HK-2 (cell line): ENCODE results near the gene GTF2A2.
"Not testable (repeated sequence)": the region's sequence is repeated elsewhere in the genome, so short reads cannot be mapped to it uniquely, and the experiment has no call there.

Source experiments
- DNase-seq: peaks from one replicate; pipeline ENCODE4 v3.0.0-alpha.2; 2018; ENCODE audit not compliant: unreplicated experiment

GTF2A2 gene

DNA sequence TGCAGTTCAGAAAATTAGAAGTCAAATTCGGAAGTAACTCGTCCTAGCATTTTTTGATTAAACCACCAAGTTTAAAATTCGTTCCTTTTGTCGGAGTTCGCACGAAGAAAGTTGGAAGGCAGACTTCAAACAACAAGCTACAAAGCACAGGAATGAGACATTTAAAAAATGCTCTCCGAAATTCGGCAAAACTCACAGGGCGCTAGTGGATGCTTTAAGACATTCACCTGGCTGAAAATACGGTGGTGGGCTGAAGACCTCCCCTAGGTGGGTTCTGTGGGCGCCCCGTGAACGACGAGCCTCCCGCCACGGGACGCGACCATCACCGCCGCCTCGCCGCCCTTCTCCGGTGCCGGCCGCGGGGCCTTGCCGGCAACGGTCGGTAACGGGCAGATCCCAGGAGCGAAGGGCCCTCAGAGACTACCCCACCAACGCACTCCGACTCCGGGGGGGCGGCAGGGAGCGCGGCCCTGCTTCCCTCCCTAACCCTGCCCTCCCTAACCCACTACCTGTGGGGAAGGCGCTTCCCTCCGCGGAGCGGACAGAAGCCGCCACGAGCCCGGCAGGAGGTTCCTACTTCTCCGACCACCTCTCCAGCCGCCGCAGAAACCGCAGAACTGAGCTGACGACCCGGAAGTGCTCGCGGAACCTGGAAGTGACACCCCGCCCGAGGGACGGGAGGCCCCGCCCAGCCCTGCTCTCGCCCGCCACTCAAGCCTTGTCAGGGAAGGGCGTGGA is at the start of gene GTF2A2:
GTF2A2 (minus strand) TSS at position 619 of the 738 bp plus-strand sequence. CDS start 5,238 bp downstream, outside the sequence.
- peak; percentile 88 for DNase-seq

GRCh38 chr15:59703979-59704796 is 46.9 kb upstream of the GTF2A2 start:
- no peak for DNase-seq

- no peak for DNase-seq
Measured at GRCh38 chr15:59702351-59702750, 45.0 kb upstream of the GTF2A2 start.

- no peak for DNase-seq
Measured at GRCh38 chr15:59701880-59702279, 44.6 kb upstream of the GTF2A2 start.

GRCh38 chr15:59699810-59700431 is 42.6 kb upstream of the GTF2A2 start:
- DNase-seq = no peak

DNA sequence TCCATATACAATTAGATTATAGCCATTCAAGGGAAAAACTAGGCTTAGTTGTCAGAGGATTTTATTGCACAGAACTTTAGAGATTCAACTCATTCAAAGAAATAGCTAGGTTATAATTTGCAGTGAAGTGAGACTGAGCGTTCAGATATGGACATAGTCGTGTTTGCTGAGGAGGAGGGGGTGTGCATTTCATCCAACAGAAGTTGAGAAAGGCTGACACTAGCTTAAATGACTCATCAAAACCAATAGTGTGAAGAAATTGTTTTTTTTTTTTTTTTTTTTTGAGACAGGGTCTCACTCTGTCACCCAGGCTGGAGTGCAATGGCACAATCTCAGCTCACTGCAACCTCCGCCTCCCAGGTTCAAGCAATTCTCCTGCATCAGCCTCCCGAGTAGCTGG is 40.8 kb upstream of the GTF2A2 start:
- not testable (repeated sequence) for DNase-seq

- no peak for DNase-seq
Measured at GRCh38 chr15:59696332-59696731, 39.0 kb upstream of the GTF2A2 start.

DNA sequence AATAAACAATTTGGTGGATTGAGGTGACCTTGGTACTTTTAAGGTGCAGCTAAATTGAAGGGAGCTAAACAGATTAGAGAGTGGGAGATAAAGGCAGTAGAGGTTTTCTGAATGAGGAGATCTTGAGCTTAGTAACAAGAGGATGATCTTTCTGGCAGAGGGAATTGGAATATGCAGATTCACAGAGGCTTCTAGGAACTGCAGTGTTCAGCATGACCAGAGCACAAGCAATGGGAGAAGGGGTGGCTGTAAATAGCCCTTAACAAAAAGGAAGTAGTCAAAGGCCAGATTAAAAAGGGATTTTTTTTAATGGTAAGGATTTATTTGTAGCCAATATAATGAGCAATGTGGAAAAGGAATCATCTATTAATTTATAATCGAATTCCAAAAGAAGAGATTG is 37.5 kb upstream of the GTF2A2 start:
- no peak for DNase-seq

DNA sequence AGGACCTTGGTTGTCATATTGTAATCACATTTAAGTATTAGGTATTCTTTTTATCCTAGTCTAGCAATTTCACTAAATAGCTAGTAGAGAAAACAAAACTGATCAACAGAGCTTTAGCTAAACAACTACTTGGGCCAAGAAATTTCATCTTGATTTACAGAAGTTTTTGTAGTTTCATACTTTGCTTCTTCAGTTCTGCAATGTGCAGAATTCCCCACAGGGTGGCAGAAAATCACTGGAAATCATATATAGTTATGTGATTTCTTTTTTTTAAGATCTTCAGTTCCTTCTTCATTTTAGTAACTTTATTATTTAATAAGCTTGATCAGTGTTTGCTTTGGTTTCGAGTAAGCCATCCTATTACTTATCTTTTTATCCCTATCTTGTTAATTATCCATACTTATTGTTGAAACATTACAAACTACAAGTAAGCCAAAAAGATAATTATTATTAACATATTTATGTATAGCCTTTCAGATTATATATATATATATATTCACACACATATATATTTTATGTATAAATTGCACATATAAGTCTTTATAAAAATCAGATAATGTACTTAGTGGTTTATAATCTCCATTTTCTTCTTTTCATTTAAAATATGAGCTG is 34.0 kb upstream of the GTF2A2 start:
- DNase-seq = no peak

- peak; percentile 64 for DNase-seq
Measured at GRCh38 chr15:59689626-59690236, 32.4 kb upstream of the GTF2A2 start.

- DNase-seq = peak; percentile 94
Measured at GRCh38 chr15:59688782-59689625, 31.7 kb upstream of the GTF2A2 start, which contains the start of gene BNIP2. Gene BNIP2, minus strand, starts transcription at chr15:59689320. Its CDS starts 6,863 bp downstream, at chr15:59682457.

- DNase-seq = no peak
Measured at GRCh38 chr15:59688423-59688781, 31.1 kb upstream of the GTF2A2 start.

- DNase-seq = no peak
Measured at GRCh38 chr15:59687836-59688235, 30.5 kb upstream of the GTF2A2 start.

DNA sequence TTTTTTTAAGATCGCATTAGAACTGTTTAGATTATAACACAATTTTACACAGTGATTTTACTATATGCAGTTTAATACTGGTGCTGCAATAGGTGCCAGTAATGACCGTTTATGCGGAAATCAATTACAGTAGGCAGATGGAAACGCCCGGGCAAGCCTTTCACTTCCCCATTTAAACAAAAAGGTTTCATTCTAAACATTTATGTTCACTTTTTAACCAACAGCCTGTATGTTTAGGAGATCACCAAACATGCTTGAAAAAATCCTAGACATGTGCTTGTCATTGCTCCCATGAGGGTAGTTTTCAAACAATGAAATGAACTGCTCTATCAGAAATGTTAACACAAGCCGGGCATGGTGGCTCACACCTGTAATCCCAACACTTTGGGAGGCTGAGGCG is 29.1 kb upstream of the GTF2A2 start:
- DNase-seq = no peak

- DNase-seq = no peak
Measured at GRCh38 chr15:59685737-59686297, 28.5 kb upstream of the GTF2A2 start.

GRCh38 chr15:59680870-59681269 is 23.6 kb upstream of the GTF2A2 start:
- DNase-seq = no peak

GRCh38 chr15:59680346-59680745 is 23.0 kb upstream of the GTF2A2 start:
- no peak for DNase-seq

DNA sequence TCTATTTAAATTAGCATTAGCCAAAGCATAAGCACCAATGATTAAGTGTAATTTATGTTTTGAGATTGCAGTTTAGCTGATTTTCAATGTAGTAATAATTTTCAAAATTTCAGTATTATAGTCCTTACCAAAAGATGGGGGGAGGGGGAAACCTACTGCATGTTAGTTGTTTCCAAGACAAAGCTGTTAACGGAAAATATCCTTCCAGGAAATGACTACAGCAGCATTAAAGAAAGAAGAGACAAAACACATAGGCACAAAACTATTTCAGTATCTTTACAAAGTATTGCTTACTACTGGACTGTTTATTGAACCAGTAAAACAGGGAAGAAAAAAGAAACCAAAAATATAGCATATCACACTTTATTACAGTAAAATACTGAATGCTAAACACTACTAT is 21.3 kb upstream of the GTF2A2 start:
- DNase-seq = no peak

DNA sequence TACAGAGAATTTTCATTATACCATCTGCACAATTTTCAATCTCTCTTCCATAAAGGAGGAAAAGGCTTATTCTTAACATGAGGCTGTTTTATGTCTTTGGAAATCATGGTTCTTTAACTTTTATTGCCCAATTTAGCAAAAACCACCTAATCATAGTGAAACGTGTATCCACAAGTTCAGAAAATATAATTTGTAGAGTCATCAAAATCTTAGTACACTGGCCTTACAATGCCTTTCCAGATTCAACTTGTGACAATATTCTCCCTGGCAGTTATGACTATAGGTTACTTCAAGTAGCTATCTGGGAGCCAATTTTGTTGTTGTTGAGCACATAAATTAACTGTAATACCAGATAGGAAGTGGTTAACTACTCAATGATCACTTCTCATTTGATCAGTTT is 20.9 kb upstream of the GTF2A2 start:
- DNase-seq = no peak

DNA sequence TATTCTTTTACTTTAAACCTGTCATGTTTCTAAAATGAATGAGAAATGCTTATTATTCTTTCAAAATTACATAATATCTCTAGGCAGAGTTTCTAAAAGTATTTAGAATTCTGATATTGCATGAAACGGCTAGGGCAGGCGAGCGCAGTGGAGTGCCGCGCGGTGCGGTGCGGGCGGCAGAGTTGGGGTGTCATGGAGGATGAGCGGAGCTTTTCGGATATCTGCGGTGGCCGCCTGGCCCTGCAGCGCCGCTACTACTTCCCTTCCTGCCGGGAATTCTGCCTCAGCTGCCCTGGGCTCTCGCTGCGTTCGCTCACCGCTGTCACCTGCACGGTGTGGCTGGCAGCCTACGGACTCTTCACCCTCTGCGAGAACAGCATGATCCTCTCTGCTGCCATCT is 19.2 kb upstream of the GTF2A2 start:
- no peak for DNase-seq
